HEK293 (cell line): ENCODE results near the gene SOAT2.

Experiments used
- CTCF ChIA-PET: fragments of 350-600 bp; formaldehyde crosslinking; extraction: SDS; loops from one replicate; lab custom pipeline; 2021; ENCODE audit warnings: antibody characterized with exemption; lab: Yijun Ruan, JAX
- POLR2A ChIA-PET: fragments of 300-600 bp; formaldehyde crosslinking; extraction: SDS; loops from one replicate; lab custom pipeline; 2020; ENCODE audit warnings: antibody characterized with exemption, inconsistent platforms; lab: Yijun Ruan, JAX
- H3K27ac ChIP-seq: fragments of 200-500 bp; sonication (Bioruptor generic); 2 replicates; pipeline ENCODE4 v1.5.1; 2014; ENCODE audit warnings: low read depth, low read length, control low read depth, inconsistent platforms; ENCODE audit errors: extremely low read depth
- H3K36me3 ChIP-seq, 2 experiments: fragments of 200-500 bp in 1 of 2; sonication (Bioruptor generic) in 1 of 2; 1 replicate in 1 of 2; 2 replicates in 1 of 2; pipeline ENCODE4 v1.5.1; 2014 to 2017; ENCODE audit warnings: inconsistent platforms in 2 of 2, low read length in 2 of 2; ENCODE audit not compliant: control insufficient read depth in 2 of 2, insufficient read depth in 1 of 2
- H3K4me1 ChIP-seq: fragments of 200-500 bp; sonication (Bioruptor generic); 2 replicates; pipeline ENCODE4 v1.5.1; 2014; ENCODE audit warnings: mild to moderate bottlenecking, low read length, inconsistent platforms; ENCODE audit not compliant: control insufficient read depth, insufficient read depth
- H3K4me3 ChIP-seq: 2 replicates; pipeline ENCODE4 v1.5.1; 2011; ENCODE audit warnings: low read depth, mild to moderate bottlenecking, control low read depth, low read length, moderate library complexity
- H3K9me3 ChIP-seq: fragments of 200-500 bp; sonication (Bioruptor generic); 2 replicates; pipeline ENCODE4 v1.5.1; 2014; ENCODE audit warnings: low read depth, low read length, inconsistent platforms; ENCODE audit not compliant: control insufficient read depth, insufficient read depth
- GLI2 ChIP-seq: fragments of 450-650 bp; formaldehyde crosslinking; IDR thresholded peaks from 2 replicates; pipeline ENCODE4; 2017; ENCODE audit warnings: missing biosample characterization, missing genetic modification characterization, low read depth, borderline replicate concordance
- HIC1 ChIP-seq: fragments of 450-650 bp; formaldehyde crosslinking; IDR thresholded peaks from 2 replicates; pipeline ENCODE4 v1.5.1; 2016; ENCODE audit warnings: missing biosample characterization, missing genetic modification characterization
- IKZF3 ChIP-seq: fragments of 450-650 bp; IDR thresholded peaks from 2 replicates; pipeline ENCODE4 v1.5.0; 2018; ENCODE audit warnings: missing biosample characterization, mild to moderate bottlenecking, missing genetic modification characterization, moderate library complexity
- MYNN ChIP-seq: fragments of 450-650 bp; formaldehyde crosslinking; IDR thresholded peaks from 2 replicates; pipeline ENCODE4 v1.5.1; 2016; ENCODE audit warnings: missing biosample characterization, missing genetic modification characterization, borderline replicate concordance
- OSR2 ChIP-seq: fragments of 450-650 bp; formaldehyde crosslinking; IDR thresholded peaks from 2 replicates; pipeline ENCODE4 v1.5.1; 2016; ENCODE audit warnings: missing biosample characterization, missing genetic modification characterization
- SCRT2 ChIP-seq: fragments of 450-650 bp; formaldehyde crosslinking; IDR thresholded peaks from 2 replicates; pipeline ENCODE4 v1.5.1; 2016; ENCODE audit warnings: missing biosample characterization, missing genetic modification characterization
- WT1 ChIP-seq: fragments of 450-650 bp; formaldehyde crosslinking; IDR thresholded peaks from 2 replicates; pipeline ENCODE4 v1.5.1; 2016; ENCODE audit warnings: missing biosample characterization, missing genetic modification characterization
- YY2 ChIP-seq: fragments of 450-650 bp; formaldehyde crosslinking; IDR thresholded peaks from 2 replicates; pipeline ENCODE4 v1.5.1; 2016; ENCODE audit warnings: missing biosample characterization, missing genetic modification characterization
- ZBTB20 ChIP-seq: fragments of 450-650 bp; formaldehyde crosslinking; IDR thresholded peaks from 2 replicates; pipeline ENCODE4 v1.5.1; 2016; ENCODE audit warnings: missing biosample characterization, missing genetic modification characterization
- ZBTB26 ChIP-seq: fragments of 450-650 bp; formaldehyde crosslinking; optimal IDR thresholded peaks from 2 replicates; pipeline ENCODE3; 2016; ENCODE audit warnings: missing biosample characterization, mild to moderate bottlenecking, missing genetic modification characterization
- ZBTB48 ChIP-seq: fragments of 450-650 bp; formaldehyde crosslinking; IDR thresholded peaks from 2 replicates; pipeline ENCODE4 v1.5.1; 2016; ENCODE audit warnings: missing biosample characterization, missing genetic modification characterization
- ZBTB49 ChIP-seq: fragments of 450-650 bp; formaldehyde crosslinking; IDR thresholded peaks from 2 replicates; pipeline ENCODE4 v1.5.1; 2016; ENCODE audit warnings: missing biosample characterization, missing genetic modification characterization, low read depth
- ZNF132 ChIP-seq: fragments of 450-650 bp; formaldehyde crosslinking; IDR thresholded peaks from 2 replicates; pipeline ENCODE4 v1.5.1; 2017; ENCODE audit warnings: missing biosample characterization, missing genetic modification characterization, borderline replicate concordance
- ZNF19 ChIP-seq: fragments of 450-650 bp; formaldehyde crosslinking; IDR thresholded peaks from 2 replicates; pipeline ENCODE4; 2016; ENCODE audit warnings: missing biosample characterization, missing genetic modification characterization, low read depth
- ZNF24 ChIP-seq: fragments of 450-650 bp; formaldehyde crosslinking; IDR thresholded peaks from 2 replicates; pipeline ENCODE4 v1.5.1; 2016; ENCODE audit warnings: missing biosample characterization, missing genetic modification characterization
- ZNF324 ChIP-seq: fragments of 450-650 bp; formaldehyde crosslinking; IDR thresholded peaks from 2 replicates; pipeline ENCODE4 v1.5.1; 2016; ENCODE audit warnings: missing biosample characterization, missing genetic modification characterization
- ZNF37A ChIP-seq: fragments of 450-650 bp; IDR thresholded peaks from 2 replicates; pipeline ENCODE4 v1.5.1; 2018; ENCODE audit warnings: missing biosample characterization, missing genetic modification characterization
- ZNF449 ChIP-seq: fragments of 450-650 bp; formaldehyde crosslinking; IDR thresholded peaks from 2 replicates; pipeline ENCODE4 v1.5.1; 2017; ENCODE audit warnings: missing biosample characterization, mild to moderate bottlenecking, missing genetic modification characterization, moderate library complexity
- ZNF610 ChIP-seq: fragments of 450-650 bp; formaldehyde crosslinking; IDR thresholded peaks from 2 replicates; pipeline ENCODE4 v1.5.1; 2016; ENCODE audit warnings: missing biosample characterization, missing genetic modification characterization, borderline replicate concordance
- ZNF623 ChIP-seq: fragments of 450-650 bp; formaldehyde crosslinking; IDR thresholded peaks from 2 replicates; pipeline ENCODE4 v1.5.1; 2016; ENCODE audit warnings: missing biosample characterization, missing genetic modification characterization
- ZNF626 ChIP-seq: fragments of 450-650 bp; sonication (Bioruptor Pico); formaldehyde crosslinking; IDR thresholded peaks from 2 replicates; pipeline ENCODE4 v1.5.1; 2018; ENCODE audit warnings: missing biosample characterization, missing genetic modification characterization, inconsistent platforms
- ZSCAN30 ChIP-seq: fragments of 450-650 bp; IDR thresholded peaks from 2 replicates; pipeline ENCODE4 v1.5.1; 2018; ENCODE audit warnings: missing biosample characterization, mild to moderate bottlenecking, missing genetic modification characterization, moderate library complexity
- TF ChIP-seq, protein P1 (sequence below): fragments of 450-650 bp; formaldehyde crosslinking; IDR thresholded peaks from 2 replicates; pipeline ENCODE4 v1.5.1; 2016; ENCODE audit warnings: missing biosample characterization, missing genetic modification characterization

Gene SOAT2

DNA sequence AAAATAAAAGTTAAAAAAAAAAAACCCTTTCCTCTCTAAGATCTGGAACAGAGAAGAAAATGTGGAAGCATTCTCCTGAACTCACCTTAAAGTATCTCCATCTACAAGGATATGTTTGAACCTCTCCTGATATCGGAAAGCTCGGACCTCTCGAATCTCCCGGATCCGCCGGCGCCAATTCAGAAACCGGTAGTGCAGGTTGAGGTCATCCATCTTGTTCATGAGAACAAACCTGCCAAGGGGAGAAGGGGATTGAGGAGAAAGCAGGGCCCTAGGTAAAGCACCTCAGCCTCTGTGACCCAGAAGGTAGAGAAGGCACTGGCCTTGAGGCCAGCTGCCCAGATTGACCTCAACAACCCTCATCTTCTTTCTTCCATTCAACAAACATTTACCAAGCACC lies 26.3 kb upstream of the SOAT2 start:
- POLR2A ChIA-PET, result no interaction called here
- CTCF ChIA-PET, result interaction anchor here (1.4 to 7.0 kb wide), 2 partner anchors 12 to 26 kb away, joined by 6 to 78 read pairs; partner anchors contain the start of gene SOAT2
- Histone ChIP-seq H3K4me3 (no peak overlapping the region), H3K9me3 (no peaks in the 10 kb centered on the region), H3K4me1 (peaks cover 4% of the 10 kb centered on the region; the same call in 1 of the 2 replicates), H3K27ac (no peak overlapping the region), H3K36me3 (peaks cover 0 to 43% of the 10 kb centered on the region in 2 experiments; a peak in 2 of 3 replicates)
- TF ChIP-seq ZSCAN30 (tag by site-specific recombination), result no peak
- no peak for TF ChIP-seq WT1 (tag by site-specific recombination)
- no peak for TF ChIP-seq ZNF626 (tag by site-specific recombination)
- TF ChIP-seq ZNF19 (tag by site-specific recombination), result no peak
- no peak for TF ChIP-seq GLI2 (tag by site-specific recombination)
- TF ChIP-seq IKZF3 (tag by site-specific recombination), result no peak
- TF ChIP-seq ZBTB26, result no peak
- TF ChIP-seq ZBTB49 (tag by site-specific recombination), result no peak
- TF ChIP-seq ZNF610 (tag by site-specific recombination), result no peak
- no peak for TF ChIP-seq YY2

DNA sequence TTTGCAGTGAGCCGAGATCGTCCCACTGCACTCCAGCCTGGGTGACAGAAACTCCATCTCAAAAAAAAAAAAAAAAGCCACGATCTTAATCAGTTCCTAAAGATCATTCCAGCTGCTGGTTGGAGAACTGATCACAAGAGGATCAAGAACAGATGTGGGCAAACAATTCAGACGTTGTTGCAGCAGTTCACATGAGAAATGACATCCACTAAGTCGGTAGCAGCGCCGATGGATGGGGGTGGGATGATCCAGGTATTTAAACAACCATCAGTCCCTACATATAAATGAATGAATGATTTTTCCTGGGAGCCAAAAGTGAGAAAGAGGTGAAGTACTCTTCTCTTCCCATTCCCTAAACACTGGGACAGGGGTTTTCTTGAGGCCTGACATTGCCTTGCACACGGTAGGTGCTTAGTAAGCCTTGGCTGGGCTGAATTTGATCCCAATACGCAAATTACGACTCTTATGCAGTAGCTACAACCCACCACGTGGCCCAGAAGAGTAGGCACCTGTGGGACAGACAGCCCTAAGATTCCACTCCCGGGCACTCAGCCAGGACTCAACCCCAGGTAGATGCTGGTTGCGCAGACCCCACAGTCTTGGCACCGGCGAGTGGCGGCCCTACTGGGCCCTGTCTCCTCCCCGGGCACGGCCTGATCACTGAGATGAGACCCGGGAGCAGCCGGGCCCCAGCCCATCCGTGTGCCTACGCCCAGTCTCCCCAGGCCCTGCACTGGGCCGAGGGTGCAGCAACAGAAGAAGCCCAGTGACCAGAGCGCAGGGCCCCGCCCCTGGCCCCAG lies 24.7 kb upstream of the SOAT2 start:
- Histone ChIP-seq H3K9me3 (no peaks in the 10 kb centered on the region), H3K27ac (peak overlapping the region; percentile 85), H3K4me3 (peak overlapping the region; percentile 51), H3K36me3 (peaks cover 0 to 37% of the 10 kb centered on the region in 2 experiments; a peak in 2 of 3 replicates), H3K4me1 (peaks cover 2% of the 10 kb centered on the region; the same call in 1 of the 2 replicates)
- POLR2A ChIA-PET, result interaction anchor here (0.5 to 2.4 kb wide), 33 partner anchors 8 to 422 kb away, joined by 3 to 18 read pairs (median 5); partner anchors contain the start of genes AAAS, CSAD, EIF4B and ESPL1
- CTCF ChIA-PET, result interaction anchor here (0.6 to 7.0 kb wide), 5 partner anchors 13 to 133 kb away, joined by 3 to 78 read pairs (median 4); partner anchors contain the start of gene IGFBP6
- 0 out of 2 replicates have a peak, but pooled peaks have one; percentile 35 for TF ChIP-seq ZNF324 (tag by site-specific recombination)
- TF ChIP-seq ZNF24 (tag by site-specific recombination), result peak; percentile 64; the same call in 1 of the 2 replicates
- peak; percentile 45 for TF ChIP-seq ZBTB48 (tag by site-specific recombination)
- peak; percentile 63; the same call in 1 of the 2 replicates for TF ChIP-seq ZBTB20 (tag by site-specific recombination)
- 0 out of 2 replicates have a peak, but pooled peaks have one; percentile 31 for TF ChIP-seq OSR2 (tag by site-specific recombination)
- TF ChIP-seq, protein P1, sequence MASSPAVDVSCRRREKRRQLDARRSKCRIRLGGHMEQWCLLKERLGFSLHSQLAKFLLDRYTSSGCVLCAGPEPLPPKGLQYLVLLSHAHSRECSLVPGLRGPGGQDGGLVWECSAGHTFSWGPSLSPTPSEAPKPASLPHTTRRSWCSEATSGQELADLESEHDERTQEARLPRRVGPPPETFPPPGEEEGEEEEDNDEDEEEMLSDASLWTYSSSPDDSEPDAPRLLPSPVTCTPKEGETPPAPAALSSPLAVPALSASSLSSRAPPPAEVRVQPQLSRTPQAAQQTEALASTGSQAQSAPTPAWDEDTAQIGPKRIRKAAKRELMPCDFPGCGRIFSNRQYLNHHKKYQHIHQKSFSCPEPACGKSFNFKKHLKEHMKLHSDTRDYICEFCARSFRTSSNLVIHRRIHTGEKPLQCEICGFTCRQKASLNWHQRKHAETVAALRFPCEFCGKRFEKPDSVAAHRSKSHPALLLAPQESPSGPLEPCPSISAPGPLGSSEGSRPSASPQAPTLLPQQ, result peak; percentile 35; the same call in 1 of the 2 replicates
- TF ChIP-seq ZNF37A, result no peak
- TF ChIP-seq ZNF449 (tag by site-specific recombination), result 0 out of 2 replicates have a peak, but pooled peaks have one; percentile 45
- peak; percentile 94 for TF ChIP-seq SCRT2 (tag by site-specific recombination)
- no peak for TF ChIP-seq ZNF623
- TF ChIP-seq MYNN, result peak; percentile 49; the same call in 1 of the 2 replicates
- no peak for TF ChIP-seq HIC1
- TF ChIP-seq ZNF132 (tag by site-specific recombination), result no peak
